CD4-positive, alpha-beta T cell treated with Interleukin-4 for 4 hours (primary cell): ENCODE data around the gene CD81.

Experiments
- DNase-seq: peaks from one replicate; pipeline ENCODE4 v3.0.0-alpha.2; 2020

The CD81 gene

DNA sequence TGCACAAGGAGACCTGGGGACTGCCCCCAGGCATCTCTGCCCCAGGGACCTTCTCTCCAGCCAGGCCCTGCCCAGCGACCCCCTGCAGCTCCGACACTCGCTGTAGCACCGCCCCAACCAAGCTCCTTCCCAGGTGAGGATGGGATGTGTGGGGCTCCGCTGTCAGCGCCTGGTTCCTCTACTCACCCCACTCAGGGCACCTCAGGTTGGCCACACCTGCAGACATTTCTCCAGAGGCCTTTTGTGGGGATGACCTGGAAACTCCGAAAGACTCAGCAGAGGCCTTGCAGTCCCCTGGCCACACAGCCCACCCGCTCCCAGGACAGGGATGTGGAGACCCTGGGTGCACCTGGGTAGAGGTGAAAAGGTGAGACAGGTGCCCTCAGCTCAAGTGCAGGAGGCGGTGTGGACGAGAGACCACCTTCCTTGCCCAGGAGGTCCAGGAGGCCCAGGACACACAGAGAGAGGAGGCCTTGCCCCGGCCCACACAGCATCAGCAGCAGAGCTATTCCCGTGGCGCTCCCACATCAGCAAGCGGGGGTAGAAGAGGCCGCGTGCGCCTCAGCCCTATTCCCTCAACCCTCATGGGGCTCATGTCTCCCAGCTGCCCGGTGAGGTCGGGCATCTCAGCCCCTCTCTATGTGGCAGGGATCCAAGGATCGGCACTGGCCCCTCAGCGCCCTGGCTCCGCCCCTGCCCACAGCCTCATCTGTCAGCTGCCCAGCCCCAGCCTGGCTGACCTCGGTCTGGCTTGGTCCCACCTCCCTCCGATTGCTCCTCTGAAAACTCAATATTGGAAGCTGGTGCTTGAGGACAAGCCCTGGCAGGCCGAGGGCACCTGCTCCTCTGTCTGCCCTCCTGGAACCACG lies 46.3 kb downstream of the CD81 start:
- DNase-seq = no peak

DNA sequence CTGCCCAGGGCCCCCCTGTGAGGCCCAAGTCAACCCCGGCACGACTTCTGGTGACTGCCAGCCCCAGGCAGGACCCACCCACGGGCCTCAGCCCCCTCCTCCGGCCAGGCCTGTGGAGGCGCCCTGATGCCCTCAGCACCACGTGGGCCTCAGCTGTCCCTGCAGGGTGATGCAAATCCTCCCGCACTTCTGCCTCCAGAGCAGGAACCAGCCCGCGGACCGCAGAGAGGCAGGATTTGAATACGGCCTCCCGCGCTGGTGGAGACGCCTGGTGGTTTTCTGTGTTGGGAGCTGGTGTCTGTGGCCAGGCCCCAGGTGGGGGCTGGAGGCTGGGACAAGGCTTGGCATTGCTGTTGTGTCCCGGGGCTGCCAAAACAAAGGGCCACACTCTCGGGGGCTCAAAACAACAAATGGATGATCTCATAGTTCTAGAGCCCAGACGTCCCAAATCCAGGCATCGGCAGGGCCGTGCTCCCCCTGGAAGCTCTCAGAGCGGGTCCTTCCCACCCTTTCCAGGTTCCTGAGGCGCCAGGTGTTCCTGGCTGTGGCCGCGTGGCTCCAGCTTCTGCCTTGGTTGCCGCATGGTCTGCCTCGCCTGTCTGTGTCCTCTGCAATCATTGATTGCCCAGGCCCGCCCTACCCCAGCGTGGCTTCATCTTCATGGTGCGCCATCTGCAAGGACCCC lies 47.8 kb downstream of the CD81 start:
- no peak for DNase-seq

DNA sequence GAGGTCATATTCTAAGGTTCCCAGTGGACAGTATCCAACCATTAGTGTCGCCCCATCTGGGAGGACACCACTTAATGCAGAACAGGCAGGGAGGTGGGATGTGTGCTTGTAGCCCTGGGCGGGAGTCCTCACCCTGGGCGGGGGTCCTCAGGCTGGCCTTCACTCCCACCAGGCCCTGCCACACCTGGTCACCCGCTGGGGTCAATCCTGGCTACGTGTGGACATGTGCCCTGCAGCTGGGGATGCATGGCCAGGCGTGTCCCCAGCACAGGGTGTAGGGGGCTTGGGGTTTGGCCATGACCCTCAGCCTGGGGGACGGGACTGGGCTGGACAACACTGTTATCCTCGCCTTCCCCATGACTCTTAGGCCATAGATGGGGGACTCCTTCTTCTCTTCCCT lies 48.4 kb downstream of the CD81 start:
- no peak for DNase-seq

DNA sequence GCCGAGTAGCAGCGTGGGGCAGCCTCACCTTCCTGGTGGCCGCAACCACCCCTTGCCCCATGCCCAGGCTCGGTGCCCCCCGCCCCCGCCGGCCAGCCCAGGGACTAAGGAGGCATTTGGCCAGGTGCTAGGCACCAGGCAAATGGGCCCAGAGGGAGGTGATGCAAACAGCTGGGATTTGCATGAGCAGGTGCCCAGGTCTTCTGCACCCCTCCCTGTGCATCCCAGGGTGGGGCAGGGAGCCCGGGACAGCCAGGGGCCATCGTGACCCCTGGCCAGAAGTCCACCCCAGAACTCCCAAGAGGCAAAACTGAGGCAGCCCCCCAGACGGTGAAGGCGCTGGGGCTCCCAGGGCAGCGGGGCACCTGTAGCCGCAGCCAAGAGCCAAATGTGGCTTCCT lies 49.1 kb downstream of the CD81 start:
- DNase-seq = no peak

DNA sequence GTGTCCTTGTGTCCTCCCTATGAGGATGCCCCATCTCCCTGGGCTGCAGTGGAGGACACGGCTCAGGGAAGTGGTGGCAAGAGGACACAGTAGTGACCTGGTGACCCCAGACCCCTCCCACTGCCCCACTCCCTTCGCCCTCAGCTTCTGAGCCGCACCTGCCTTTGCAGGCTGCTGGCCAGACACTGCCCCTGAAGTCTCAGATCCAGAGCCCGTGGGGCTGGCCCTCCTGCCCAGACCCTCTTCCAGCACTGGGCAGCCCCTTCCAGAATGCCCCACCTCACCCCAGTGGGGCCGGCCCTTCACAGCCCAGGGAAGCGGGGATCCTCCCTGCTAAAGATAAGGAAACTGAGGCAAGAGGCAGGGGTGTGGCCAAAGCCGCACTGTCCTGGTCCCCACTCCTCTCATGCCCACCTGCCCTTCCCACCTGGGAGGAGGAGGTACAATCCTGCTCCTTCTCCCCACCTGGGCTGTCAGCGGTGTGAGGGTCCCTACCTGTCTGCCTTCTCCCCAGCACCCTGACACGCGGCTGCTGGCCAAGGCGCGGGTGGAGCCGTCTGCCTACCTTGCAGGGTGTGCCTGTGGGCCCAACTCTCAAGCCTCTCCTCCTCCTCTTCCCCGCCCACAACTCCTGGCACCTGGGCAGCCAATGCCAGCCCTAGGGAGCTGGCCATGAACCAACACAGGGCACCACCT lies 49.9 kb downstream of the CD81 start:
- DNase-seq = no peak

DNA sequence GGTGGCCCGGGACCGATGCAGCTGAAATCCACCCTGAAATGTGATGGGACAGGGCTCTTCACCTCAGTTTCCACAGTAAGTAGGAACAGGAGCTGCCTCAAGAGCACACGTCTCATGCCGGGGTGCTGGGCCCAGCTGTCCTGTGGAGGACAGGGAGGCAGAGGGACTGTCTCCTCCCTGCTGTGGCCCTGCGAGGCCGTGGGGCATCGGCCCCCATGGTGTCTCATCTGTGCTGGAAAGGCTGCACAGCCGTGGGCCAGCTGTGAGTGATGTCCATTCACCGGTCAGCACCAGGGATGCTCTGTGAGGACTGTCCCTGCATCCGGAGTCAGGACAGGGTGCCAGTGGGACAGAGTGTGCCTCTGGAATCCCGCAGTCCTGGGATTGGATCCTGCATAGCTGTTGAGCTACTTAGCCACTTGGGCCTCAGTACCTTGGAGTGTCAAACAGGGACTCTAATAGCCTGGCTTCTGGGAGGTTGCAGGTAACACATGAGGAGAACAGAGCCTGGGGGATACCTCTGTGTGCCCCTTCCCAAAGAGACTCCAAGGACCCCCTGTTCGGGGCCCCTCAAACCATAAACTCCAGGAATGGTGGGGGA lies 50.7 kb downstream of the CD81 start:
- DNase-seq = no peak

DNA sequence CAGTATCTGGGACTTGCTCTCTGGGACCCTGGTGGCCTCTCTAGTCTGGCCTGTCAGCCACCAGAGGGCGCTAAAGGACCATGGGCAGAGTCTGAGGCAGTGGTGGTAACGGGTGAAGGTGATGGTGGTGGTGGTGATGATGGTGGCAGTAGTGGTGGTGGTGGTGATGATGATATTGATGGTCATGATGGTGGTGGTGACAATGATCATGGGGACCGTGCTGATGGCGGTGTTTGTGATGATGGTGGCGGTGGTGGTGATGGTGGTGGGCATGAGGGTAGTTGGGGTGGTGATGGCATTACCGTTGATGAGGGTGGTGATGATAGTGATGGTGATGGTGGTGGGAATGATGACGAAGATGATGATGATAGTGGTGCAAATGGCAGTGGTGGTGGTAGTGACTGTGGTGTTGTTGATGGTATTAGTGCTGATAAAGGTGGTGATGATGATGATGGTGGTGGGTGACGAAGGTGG lies 51.2 kb downstream of the CD81 start:
- peak; percentile 74 for DNase-seq

DNA sequence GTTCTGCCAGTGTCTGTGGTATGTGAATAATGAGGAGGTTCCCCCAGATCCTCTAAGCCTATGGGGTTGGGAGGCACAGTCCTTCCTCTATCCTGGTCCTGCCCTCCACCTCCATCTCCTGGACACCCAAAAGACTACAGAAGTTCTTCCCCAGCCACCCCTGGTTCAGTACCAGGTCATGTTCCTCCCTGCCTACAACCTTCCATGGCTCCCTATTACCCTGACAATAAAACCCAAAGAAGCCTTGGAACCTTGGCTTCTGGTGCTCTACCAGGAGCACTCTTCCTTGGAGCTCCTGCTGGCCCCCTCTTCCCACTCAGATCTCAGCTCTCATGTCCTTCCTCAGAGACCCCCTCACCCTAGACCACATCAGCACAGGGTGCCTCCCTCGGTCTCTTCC lies 54.3 kb downstream of the CD81 start:
- no peak for DNase-seq

DNA sequence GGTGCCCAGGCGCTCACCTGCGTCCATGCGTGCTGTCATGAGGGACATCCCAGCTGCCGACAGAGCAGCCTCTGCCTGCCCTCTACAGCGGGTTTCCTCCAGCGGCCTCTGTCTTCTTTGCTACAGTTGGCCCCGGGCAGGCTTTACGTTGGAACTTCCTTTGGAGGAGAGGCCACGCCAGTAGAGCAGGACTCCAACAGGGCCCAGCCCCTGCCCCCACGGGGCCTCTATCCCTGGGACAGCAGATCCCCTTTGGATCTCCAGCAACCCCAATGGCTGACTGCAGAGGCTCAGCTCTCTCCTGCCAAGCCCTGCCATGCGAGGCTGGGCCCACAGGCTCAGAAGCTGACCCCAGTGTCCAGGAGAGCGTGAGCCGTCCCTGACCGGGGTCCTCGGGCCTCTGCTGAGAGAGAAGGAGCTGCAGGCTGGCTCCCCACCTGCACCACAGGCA lies 55.1 kb downstream of the CD81 start:
- no peak for DNase-seq

DNA sequence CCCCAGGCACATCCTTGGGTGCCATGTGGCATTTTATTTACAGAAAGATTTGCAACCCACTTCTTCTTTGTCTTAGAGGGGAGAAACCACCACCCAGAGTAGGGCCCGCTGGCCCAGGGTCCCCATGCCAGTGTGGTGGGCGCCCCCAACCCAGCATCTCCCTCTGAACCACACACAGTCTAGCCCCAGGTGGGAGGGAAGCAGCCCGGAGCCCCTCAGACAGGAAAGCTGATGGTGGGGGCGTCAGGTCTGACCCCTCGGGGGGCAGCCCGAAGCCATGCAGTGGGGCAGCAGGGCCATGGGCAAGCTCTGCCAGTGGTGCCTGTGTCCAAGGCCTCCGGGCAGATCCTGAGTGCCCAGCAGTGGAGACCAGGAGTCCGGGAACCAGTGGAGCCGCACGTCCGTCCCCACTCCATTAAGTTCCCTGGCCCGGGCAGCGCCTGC lies 55.5 kb downstream of the CD81 start:
- DNase-seq = no peak

DNA sequence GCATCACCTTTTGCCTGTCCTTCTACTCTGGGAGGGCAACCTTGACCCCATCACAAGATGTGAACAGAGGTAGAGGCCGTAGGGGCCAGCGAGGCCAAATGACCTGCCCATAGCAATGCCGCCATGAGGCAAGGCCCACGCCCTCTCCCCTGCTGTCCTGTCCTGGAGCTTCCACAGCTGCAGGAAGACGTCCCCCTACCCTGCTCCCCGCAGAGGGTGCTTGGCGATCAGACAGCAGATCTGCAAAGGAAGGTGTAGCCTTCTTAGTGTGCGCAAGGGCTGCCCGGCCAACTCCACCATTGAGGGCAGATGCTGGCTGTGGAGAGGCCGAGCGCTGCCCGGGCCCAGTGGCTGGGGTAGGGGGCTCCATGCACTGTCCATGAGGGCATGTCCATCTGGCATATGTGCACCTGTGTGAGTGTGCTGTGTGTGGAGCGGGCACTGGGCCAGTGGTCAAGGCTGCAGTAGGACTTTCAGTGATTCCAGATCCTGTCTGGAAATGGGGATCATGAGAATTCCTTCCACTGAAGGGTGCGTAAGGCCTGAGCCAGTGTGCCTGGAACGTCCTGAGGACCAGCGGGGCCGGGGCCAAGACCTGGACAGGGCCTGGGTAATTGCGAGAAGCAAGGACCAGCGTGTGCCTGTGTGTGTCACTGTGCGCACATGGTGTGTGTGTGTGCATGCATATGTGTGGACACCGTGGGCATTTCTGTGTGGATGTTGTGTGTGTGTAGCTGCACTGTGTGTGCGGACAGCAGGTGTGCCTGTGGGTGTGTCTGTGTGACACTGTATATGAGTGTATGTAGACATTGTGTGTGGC lies 56.2 kb downstream of the CD81 start:
- no peak for DNase-seq

DNA sequence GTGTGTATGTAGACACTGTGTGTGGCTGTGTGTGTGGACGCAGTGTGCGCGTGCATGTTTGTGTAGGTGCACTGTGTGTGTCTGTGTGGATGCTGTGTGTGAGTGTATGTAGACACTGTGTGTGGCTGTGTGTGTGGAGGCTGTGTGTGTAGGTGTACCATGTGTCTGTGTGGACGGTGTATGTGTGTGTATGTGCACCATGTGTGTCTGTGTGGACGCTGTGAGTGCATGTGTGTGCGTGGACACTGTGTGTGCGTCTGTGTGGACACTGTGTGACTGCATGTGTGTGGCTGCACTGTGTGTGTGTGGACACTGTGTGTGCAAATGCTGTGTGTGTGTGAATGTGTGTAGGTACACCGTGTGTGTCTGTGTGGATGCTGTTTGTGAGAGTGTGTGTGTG lies 56.9 kb downstream of the CD81 start:
- DNase-seq = no peak

DNA sequence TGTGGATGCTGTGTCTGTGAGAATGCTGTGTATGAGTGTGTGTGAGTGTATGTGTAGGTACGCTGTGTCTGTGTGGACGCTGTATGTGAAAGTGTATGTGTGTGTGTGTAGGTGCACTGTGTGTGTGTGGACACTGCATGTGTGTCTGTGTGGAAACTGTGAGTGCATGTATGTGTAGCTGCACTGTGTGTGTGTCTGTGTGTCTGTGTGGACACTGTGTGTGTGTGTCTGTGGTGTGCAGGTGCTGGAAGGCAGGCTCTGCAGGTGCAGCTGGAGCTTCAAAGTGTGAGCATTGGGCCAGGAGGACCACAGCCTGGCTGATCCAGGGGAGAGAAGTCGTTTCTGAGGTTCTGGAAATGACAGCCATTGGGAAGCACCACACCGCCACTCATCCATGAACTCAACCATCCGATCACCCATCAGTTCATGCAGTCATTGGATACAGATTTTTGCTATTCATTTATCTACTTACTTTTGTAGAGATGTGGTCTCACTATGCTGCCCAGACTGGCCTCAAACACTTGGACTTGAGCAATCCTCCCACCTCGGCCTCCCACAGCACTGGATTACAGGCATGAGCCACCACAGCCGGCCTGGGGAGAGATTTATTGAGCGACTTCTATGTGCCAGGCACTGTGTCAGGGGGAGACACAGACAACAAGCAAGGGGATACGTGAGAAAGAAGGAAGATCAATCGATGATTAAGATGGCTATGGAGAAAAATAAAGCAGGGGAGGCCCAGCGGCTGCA lies 57.6 kb downstream of the CD81 start:
- no peak for DNase-seq

DNA sequence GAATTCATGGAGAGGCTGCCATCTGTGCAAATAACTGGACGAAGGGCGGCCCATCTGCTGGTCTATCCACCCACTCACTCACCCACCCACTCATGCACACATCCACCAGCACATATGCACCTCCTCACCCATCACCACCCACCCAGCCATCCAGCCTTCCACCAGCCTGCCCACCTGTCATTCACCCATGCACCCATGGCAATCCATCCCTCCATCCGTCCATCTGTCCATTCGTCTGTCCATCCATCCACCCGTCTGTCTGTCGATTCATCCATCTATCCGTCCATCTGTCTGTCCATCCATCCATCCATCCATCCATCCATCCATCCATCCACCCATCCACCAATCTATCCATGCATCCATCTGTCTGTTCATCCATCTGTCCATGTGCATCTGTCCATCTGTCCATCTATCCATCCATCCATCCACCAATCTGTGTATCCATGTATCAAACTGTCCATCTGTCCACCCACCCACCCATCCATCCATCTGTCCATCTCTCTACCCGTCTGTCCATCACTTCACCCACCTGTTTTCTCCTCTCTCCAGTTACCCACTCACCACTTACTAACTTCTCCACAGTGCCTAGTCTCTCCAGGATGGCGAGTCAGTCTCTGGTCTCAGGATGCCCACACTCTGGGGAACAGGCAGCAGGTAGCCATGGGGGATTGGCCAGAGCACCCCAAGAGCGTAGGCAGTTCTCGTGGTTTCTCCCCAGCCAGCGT lies 58.3 kb downstream of the CD81 start:
- DNase-seq = no peak

DNA sequence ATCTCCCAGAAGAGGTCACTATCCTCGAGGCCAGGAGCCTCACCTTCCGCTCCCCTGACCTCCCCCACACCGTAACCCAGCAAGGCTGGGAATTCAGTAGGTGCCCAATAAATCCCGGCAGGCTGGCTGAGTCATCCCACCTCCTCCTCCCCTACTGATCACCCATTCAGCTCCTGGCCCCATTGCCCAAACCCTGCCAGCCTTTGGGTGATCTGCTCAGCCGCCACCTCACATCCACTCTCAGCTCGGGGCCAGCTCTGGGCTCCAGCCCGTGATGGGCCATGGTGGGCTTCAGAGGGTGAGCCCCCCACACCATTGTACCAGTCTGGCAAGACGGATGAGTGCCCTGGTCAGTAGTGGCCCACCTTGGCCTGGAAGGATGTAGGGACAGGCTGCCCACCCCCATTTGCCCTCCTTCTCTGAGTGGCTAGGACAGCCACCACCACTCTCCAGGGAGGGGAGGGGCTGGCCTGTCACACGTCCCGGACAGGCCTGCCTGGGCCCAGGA lies 59.0 kb downstream of the CD81 start:
- DNase-seq = no peak

DNA sequence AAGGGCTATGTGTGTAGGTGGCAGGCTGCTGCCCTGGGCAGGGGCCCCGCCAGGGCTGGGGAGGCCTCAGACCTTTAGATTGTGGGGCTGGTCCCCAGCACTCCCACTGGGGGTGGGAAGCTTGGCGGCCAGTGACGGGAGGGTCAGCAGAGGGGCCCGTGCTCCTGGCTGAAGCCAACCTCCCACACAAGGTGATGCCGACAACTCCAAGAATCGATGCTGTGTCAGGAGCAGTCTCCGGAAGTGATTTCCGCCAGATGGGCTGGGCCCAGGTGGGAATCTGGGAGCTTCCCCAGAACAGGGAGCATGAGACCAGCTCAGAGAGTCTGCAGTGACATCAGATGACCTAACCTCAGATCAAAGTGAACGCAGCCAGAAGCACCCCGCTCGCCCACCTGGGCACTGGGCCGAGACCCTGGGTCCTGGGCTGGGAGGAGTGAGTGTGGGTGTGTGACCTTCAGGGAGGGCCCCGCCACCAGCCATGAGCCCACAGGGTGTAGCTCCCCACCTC lies 59.5 kb downstream of the CD81 start:
- no peak for DNase-seq

DNA sequence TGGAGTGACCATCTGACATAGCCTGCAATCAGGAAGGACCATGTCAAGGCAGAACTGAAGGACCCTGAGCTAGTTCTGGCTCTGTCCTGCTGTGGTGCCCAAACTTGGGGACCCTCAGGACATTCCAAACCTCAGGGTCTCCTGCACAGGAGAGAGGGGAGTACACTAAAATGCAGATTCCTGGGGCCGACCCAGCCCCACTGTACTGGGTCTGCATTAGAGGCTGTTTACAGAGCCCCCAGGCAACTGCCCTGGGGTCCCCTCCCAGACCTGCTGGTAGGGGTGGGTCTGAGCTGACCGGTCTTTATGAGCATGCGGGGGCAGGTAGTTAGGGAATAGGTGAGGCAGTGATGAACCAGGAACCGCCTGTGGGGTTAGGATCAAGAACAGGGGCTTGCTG lies 60.4 kb downstream of the CD81 start:
- no peak for DNase-seq

DNA sequence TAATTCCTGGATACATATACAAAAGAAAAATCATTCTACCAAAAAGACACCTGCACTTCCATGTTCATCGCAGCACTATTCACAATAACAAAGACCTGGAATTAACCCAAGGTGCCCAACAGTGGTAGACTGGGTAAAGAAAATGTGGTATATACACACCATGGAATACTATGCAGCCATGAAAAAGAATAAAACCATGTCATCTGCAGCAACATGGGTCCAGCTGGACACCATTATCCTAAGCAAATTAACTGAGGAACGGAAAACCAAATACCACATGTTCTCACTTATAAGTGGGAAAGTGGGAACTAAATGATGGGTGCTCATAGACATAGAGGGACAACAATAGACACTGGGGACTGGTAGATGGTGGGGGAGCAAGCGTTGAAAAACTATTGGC lies 62.7 kb downstream of the CD81 start:
- DNase-seq = no peak

DNA sequence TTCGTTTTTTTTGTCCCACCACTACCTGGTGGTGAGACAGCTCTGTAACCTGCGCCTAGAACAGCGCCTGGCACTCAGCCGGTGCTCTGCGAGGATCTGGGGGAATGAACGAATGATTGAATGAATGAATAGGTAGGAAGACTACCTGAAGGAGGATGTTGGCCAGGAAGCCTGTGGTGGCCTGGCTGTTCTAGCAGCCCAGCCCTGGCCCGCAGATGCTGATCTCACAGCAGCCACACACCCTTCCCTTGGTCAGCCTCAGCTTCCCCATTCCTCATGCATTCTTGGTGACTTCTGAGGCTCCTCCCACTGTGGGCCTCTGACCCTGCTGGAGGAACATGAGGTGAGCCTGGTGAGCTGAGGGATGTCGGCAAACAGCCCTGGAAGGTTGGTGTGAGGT lies 63.5 kb downstream of the CD81 start:
- no peak for DNase-seq

DNA sequence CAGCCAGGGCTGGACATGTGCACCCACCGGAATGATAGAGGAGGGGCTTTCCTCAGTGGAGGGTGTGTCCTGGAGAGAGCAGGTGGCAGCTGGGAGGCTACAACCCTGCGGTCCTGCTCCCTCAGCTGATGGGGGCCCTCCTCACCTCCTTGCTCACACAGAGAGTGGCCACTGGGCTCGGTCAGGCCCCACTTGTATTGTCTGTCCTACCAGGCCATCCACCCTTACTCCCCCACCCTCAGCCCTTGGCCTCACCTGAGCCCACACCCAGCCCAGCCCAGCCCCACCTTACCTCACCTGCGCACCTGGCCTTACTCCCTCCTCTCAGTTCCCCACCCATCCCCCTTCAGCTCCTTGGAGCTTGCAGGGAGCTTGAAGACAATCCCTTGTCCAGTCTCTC lies 64.1 kb downstream of the CD81 start:
- DNase-seq = no peak
